H1 (cell line): Measurements from ENCODE around the gene RADIL. TPM values are rescaled to one million over a fixed set of nuclear protein-coding genes. Genes with fewer than 3 reads are reported as not detected.

Experiments
- CTCF ChIA-PET: fragments of 300-600 bp; sonication (Branson Sonifier 250); formaldehyde crosslinking; loops from one replicate; lab custom pipeline; 2021; ENCODE audit not compliant: partially characterized antibody; lab: Charles Lee
- POLR2A ChIA-PET: fragments of 300-600 bp; sonication (Branson Sonifier 250); formaldehyde crosslinking; loops from one replicate; lab custom pipeline; 2021; ENCODE audit warnings: inconsistent platforms; ENCODE audit not compliant: partially characterized antibody; lab: Charles Lee
- DNase-seq, 2 experiments: peaks; one replicate each; pipeline versions ENCODE4 v3.0.0 to v3.0.0-alpha.2; 2010 to 2022; ENCODE audit warnings: low spot score in 2 of 2, low read depth in 1 of 2, mixed read lengths in 1 of 2
- FAIRE-seq: peaks from 2 replicates; lab custom pipeline; 2011; peaks lifted over from hg19 to GRCh38; lab: Jason Lieb, UNC
- H2AFZ ChIP-seq: 2 replicates; pipeline ENCODE4 v1.8.1; 2012; ENCODE audit warnings: low read length, inconsistent platforms
- H2AK5ac ChIP-seq: 2 replicates; pipeline ENCODE4 v1.6.1; 2013; ENCODE audit warnings: low read depth, low read length
- H2BK120ac ChIP-seq: replicated peaks from 2 replicates; pipeline ENCODE3; 2013; ENCODE audit warnings: low read depth, low read length, inconsistent platforms
- H2BK12ac ChIP-seq: 2 replicates; pipeline ENCODE4 v1.6.1; 2013; ENCODE audit warnings: low read depth, low read length
- H2BK15ac ChIP-seq: 2 replicates; pipeline ENCODE4 v1.6.1; 2013; ENCODE audit warnings: low read length
- H2BK20ac ChIP-seq: 2 replicates; pipeline ENCODE4 v1.6.1; 2013; ENCODE audit warnings: low read length
- H2BK5ac ChIP-seq: 2 replicates; pipeline ENCODE4 v1.6.1; 2013; ENCODE audit warnings: low read depth, low read length
- H3K14ac ChIP-seq: 2 replicates; pipeline ENCODE4 v1.6.1; 2013; ENCODE audit warnings: inconsistent platforms; ENCODE audit not compliant: insufficient read length
- H3K18ac ChIP-seq: 2 replicates; pipeline ENCODE4 v1.6.1; 2013; ENCODE audit warnings: low read length; ENCODE audit errors: extremely low read depth
- H3K23ac ChIP-seq: 2 replicates; pipeline ENCODE4 v1.6.1; 2013; ENCODE audit warnings: inconsistent platforms; ENCODE audit not compliant: insufficient read length
- H3K23me2 ChIP-seq: 2 replicates; pipeline ENCODE4 v1.6.1; 2013; ENCODE audit warnings: low read depth, low read length
- H3K27ac ChIP-seq: 2 replicates; pipeline ENCODE4 v1.6.1; 2011; ENCODE audit warnings: low read depth, low read length, inconsistent platforms
- H3K27me3 ChIP-seq, 4 experiments: replicated peaks in 1 of 4; 1 replicate in 1 of 4; 2 replicates in 3 of 4; pipeline versions ENCODE4 v1.6.1 to v1.8.1; 2011 to 2013; ENCODE audit warnings: low read length in 3 of 4, mild to moderate bottlenecking in 3 of 4, inconsistent platforms in 2 of 4, mixed read lengths in 2 of 4, moderate library complexity in 1 of 4; ENCODE audit not compliant: control insufficient read depth in 3 of 4, insufficient read depth in 3 of 4; ENCODE audit errors: extremely low read depth in 1 of 4
- H3K36me3 ChIP-seq, 4 experiments: 2 replicates each; pipeline versions ENCODE4 v1.6.1 to v1.8.1; 2011 to 2013; ENCODE audit warnings: mild to moderate bottlenecking in 4 of 4, low read length in 3 of 4, moderate library complexity in 2 of 4, control low read depth in 1 of 4, inconsistent platforms in 1 of 4; ENCODE audit not compliant: insufficient read depth in 4 of 4, control insufficient read depth in 2 of 4
- H3K4ac ChIP-seq: replicated peaks from 2 replicates; pipeline ENCODE3; 2013; ENCODE audit warnings: low read length, low read depth, mixed read lengths, inconsistent platforms; ENCODE audit not compliant: insufficient read length
- H3K4me1 ChIP-seq, 4 experiments: replicated peaks in 1 of 4; 1 replicate in 1 of 4; 2 replicates in 3 of 4; pipeline versions ENCODE4 v1.6.1 to v1.8.1; 2011 to 2013; ENCODE audit warnings: low read length in 3 of 4, inconsistent platforms in 2 of 4, mixed read lengths in 1 of 4; ENCODE audit not compliant: insufficient read depth in 4 of 4, control insufficient read depth in 3 of 4
- H3K4me2 ChIP-seq, 2 experiments: 2 replicates each; pipeline versions ENCODE4 v1.6.1 to v1.8.1; 2011 to 2013; ENCODE audit warnings: low read depth in 2 of 2, low read length in 2 of 2, control low read depth in 1 of 2, inconsistent platforms in 1 of 2, mild to moderate bottlenecking in 1 of 2; ENCODE audit not compliant: insufficient read depth in 1 of 2
- H3K4me3 ChIP-seq, 4 experiments: fragments of 200-600, 300-600 bp in 1 of 4; sonication (generic), shearing (Covaris generic), sonication (Bioruptor Twin) in 1 of 4; 2 replicates each; pipeline versions ENCODE4 v1.5.1 to v1.8.1; 2011 to 2016; ENCODE audit warnings: low read length in 4 of 4, low read depth in 3 of 4, control low read depth in 2 of 4, inconsistent platforms in 2 of 4, mild to moderate bottlenecking in 2 of 4, mixed read lengths in 1 of 4, moderate library complexity in 1 of 4; ENCODE audit not compliant: insufficient read depth in 2 of 4; ENCODE audit errors: extremely low read depth in 1 of 4
- H3K56ac ChIP-seq: replicated peaks from 2 replicates; pipeline ENCODE3; 2013; ENCODE audit warnings: low read depth, mild to moderate bottlenecking, mixed read lengths, low read length, inconsistent platforms; ENCODE audit not compliant: insufficient read length
- H3K79me1 ChIP-seq: 2 replicates; pipeline ENCODE4 v1.6.1; 2013; ENCODE audit warnings: low read depth, low read length, control low read depth
- H3K79me2 ChIP-seq, 2 experiments: 2 replicates each; pipeline versions ENCODE4 v1.6.1 to v1.8.1; 2012 to 2013; ENCODE audit warnings: low read length in 2 of 2, mild to moderate bottlenecking in 2 of 2, inconsistent platforms in 1 of 2; ENCODE audit not compliant: insufficient read depth in 2 of 2, control insufficient read depth in 1 of 2
- H3K9ac ChIP-seq, 4 experiments: replicated peaks in 1 of 4; 1 replicate in 1 of 4; 2 replicates in 3 of 4; pipeline versions ENCODE4 v1.6.1 to v1.8.1; 2011 to 2013; ENCODE audit warnings: low read depth in 3 of 4, low read length in 3 of 4, control low read depth in 2 of 4, mild to moderate bottlenecking in 2 of 4, moderate library complexity in 2 of 4, inconsistent platforms in 1 of 4; ENCODE audit errors: extremely low read depth in 1 of 4
- H3K9me3 ChIP-seq, 2 experiments: 2 replicates each; pipeline versions ENCODE4 v1.6.1 to v1.8.1; 2012 to 2013; ENCODE audit warnings: mild to moderate bottlenecking in 2 of 2, moderate library complexity in 2 of 2, control low read depth in 1 of 2, inconsistent platforms in 1 of 2, low read depth in 1 of 2, low read length in 1 of 2, mixed read lengths in 1 of 2; ENCODE audit not compliant: insufficient read depth in 2 of 2
- H4K20me1 ChIP-seq, 2 experiments: replicated peaks in 1 of 2; 2 replicates each; pipeline versions ENCODE3 to v1.8.1; 2011 to 2013; ENCODE audit warnings: inconsistent platforms in 2 of 2, low read length in 2 of 2, mild to moderate bottlenecking in 1 of 2; ENCODE audit not compliant: insufficient read depth in 2 of 2, control insufficient read depth in 1 of 2
- H4K5ac ChIP-seq: 2 replicates; pipeline ENCODE4 v1.6.1; 2013; ENCODE audit warnings: low read length, low read depth, mixed read lengths, inconsistent platforms; ENCODE audit not compliant: insufficient read length
- H4K8ac ChIP-seq: 2 replicates; pipeline ENCODE4 v1.8.0; 2013; ENCODE audit warnings: mild to moderate bottlenecking, moderate library complexity, low read length, inconsistent platforms; ENCODE audit not compliant: insufficient read depth; ENCODE audit errors: extremely low read depth
- H4K91ac ChIP-seq: replicated peaks from 2 replicates; pipeline ENCODE3; 2013; ENCODE audit warnings: low read length, mixed read lengths, inconsistent platforms; ENCODE audit not compliant: insufficient read length
- CBX8 ChIP-seq: fragments of 300-800, 300-1000 bp; sonication (generic); IDR thresholded peaks from 2 replicates; pipeline ENCODE4 v1.7.1; 2016; ENCODE audit warnings: low read depth, low read length, borderline replicate concordance
- CTBP2 ChIP-seq: IDR thresholded peaks from 2 replicates; pipeline ENCODE4 v1.7.0; 2011; ENCODE audit warnings: borderline replicate concordance, mild to moderate bottlenecking, moderate library complexity, mixed read lengths, low read length; ENCODE audit not compliant: insufficient read depth, insufficient read length
- NANOG ChIP-seq: IDR thresholded peaks from 2 replicates; pipeline ENCODE4 v1.6.1; 2011; ENCODE audit warnings: low read length, low read depth, mild to moderate bottlenecking, inconsistent platforms; ENCODE audit not compliant: insufficient read depth, poor library complexity, severe bottlenecking
- WGBS, 2 experiments: shearing (Covaris generic) in 1 of 2; methylation state at CpG; one replicate each; pipeline versions ENCODE4 v1.1.6 to v1.1.7; 2013 to 2015; ENCODE audit warnings: low lambda C conversion rate in 2 of 2, mixed read lengths in 2 of 2, inconsistent platforms in 1 of 2, low coverage in 1 of 2, missing lambda C conversion rate in 1 of 2; ENCODE audit not compliant: insufficient replicate concordance in 2 of 2, insufficient coverage in 1 of 2, insufficient read length in 1 of 2; ENCODE audit errors: extremely low coverage in 1 of 2, missing lambda C conversion rate in 1 of 2; 5-methylcytosine and 5-hydroxymethylcytosine counted together
- polyA plus RNA-seq, 7 experiments: library from polyadenylated mRNA; depleted of rRNA in 3 of 7; stranded (reverse) in 5 of 7; unstranded in 2 of 7; fragments of >200 nt in 5 of 7; fragments of 200-250 nt in 2 of 7; gene quantifications; 1 replicate in 5 of 7; 2 replicates in 1 of 7; 4 replicates in 1 of 7; pipeline versions ENCODE4 v1.2.1 to v1.2.3, GENCODE V29; 2011 to 2013; ENCODE audit warnings: missing spikeins in 2 of 7, mixed read lengths in 2 of 7
- total RNA-seq: library from RNA; stranded (reverse); fragmentation: NEBNext Ultra II Directional; extraction: Animal tissue kit (Norgen Biotek cat#: 25700); gene quantifications from 2 replicates; pipeline ENCODE4 v1.2.1, GENCODE V29; 2021
- TF ChIP-seq, protein P1 (sequence below): IDR thresholded peaks from 2 replicates; pipeline ENCODE4 v1.6.1; 2012; ENCODE audit warnings: inconsistent platforms

RADIL gene
- total and polyA plus RNA-seq, 2 of the 8 experiments (the other 6 are each of a cell fraction or from before 2014, with no cell fraction given) = 5.0 to 5.4 TPM

DNA sequence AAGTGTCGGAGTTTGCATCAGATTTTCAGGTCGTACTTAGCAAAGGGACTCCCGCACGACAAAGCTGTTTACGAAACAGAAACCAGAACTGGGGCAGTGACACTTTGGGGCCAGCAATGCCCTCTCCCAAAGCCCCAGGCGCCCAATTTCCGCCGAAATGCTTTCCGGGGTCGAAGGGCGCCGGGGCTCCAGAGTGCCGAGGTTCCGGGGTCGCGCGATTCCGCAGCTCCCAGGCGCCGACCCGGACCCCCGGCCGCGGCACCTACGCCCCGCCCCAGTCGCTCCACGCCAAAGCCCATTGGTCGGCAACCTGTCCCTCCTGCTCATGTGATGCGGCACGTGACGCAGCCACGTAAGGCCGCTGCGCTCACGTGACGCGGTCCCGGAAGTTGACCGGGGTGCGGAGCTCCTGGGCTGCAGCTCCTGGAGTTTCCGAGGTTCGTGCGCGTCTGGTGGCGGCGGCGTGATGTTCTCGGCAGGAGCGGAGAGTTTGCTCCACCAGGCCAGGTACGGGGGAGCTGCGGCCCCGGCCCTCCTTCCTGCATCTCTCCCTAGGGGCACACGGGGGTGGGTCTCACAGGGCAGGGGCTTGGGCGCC lies 108.2 kb downstream of the RADIL start, which contains the start of gene AP5Z1:
TSS of gene AP5Z1 (plus strand) at position 374 of the 598 bp plus-strand sequence. CDS start at position 467, 93 bp downstream.
- Histone ChIP-seq H3K27ac (peak within 1 kb of the TSS; percentile 54; the same call in 1 of the 2 replicates), H2AK5ac (peak within 1 kb of the TSS; percentile 82; the same call in 1 of the 2 replicates)
- CTCF ChIA-PET = interaction anchor here (0.5 to 3.0 kb wide), 6 partner anchors 9 to 307 kb away, joined by 3 to 10 read pairs (median 6); no protein-coding TSS in a partner anchor
- TF ChIP-seq CTBP2 = no peak
- no peak for TF ChIP-seq NANOG
- TF ChIP-seq, protein P1, sequence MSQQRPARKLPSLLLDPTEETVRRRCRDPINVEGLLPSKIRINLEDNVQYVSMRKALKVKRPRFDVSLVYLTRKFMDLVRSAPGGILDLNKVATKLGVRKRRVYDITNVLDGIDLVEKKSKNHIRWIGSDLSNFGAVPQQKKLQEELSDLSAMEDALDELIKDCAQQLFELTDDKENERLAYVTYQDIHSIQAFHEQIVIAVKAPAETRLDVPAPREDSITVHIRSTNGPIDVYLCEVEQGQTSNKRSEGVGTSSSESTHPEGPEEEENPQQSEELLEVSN = peak; percentile 64
- TF ChIP-seq CBX8 = no peak

More for the DNA sequence above, 108.2 kb downstream of the RADIL start, which contains the start of gene AP5Z1:
- Histone ChIP-seq H3K23me2 (peaks cover 7% of the 10 kb centered on the region; the same call in 1 of the 2 replicates), H3K4me3 (peak within 1 kb of the TSS; percentile 82 to 99 (median 98)), H3K4ac (peak within 1 kb of the TSS; percentile 49), H3K27me3 (0 out of 7 replicates have a peak, but pooled peaks cover 0 to 2% (median 0%) of the 10 kb centered on the region in 4 experiments), H3K14ac (no peak within 1 kb of the TSS), H3K4me1 (peaks cover 0 to 5% (median 4%) of the 10 kb centered on the region in 4 experiments; a peak in 3 of 7 replicates), H2BK20ac (no peak within 1 kb of the TSS), H4K8ac (peak within 1 kb of the TSS; percentile 96), H2AFZ (peak within 1 kb of the TSS; percentile 89; the same call in 1 of the 2 replicates), H3K79me1 (peaks cover 2% of the 10 kb centered on the region), H4K20me1 (peaks cover 0 to 1% of the 10 kb centered on the region in 2 experiments), H2BK15ac (no peak within 1 kb of the TSS), H2BK5ac (peak within 1 kb of the TSS; percentile 63; the same call in 1 of the 2 replicates), H2BK120ac (no peak within 1 kb of the TSS), H4K91ac (peak within 1 kb of the TSS; percentile 54), H2BK12ac (peak within 1 kb of the TSS; percentile 68; the same call in 1 of the 2 replicates), H3K79me2 (peaks cover 0 to 24% of the 10 kb centered on the region in 2 experiments; a peak in 2 of 4 replicates), H3K9me3 (no peaks in the 10 kb centered on the region), H4K5ac (peak within 1 kb of the TSS; percentile 61), H3K4me2 (peak within 1 kb of the TSS; percentile 98 to 100), H3K9ac (peak within 1 kb of the TSS; percentile 78 to 89 (median 82)), H3K56ac (peak within 1 kb of the TSS; percentile 24), H3K23ac (no peak within 1 kb of the TSS), H3K18ac (peak within 1 kb of the TSS; percentile 60; the same call in 1 of the 2 replicates), H3K36me3 (0 out of 8 replicates have a peak, but pooled peaks cover 0 to 3% (median 0%) of the 10 kb centered on the region in 4 experiments)
- DNase-seq (peak; percentile 82 to 94), FAIRE-seq (no peak)
- 3% methylated on average over 42 of the region's 55 CpGs; no CpG with 5 or more reads in 1 of the 2 experiments for WGBS, 2 experiments
- POLR2A ChIA-PET = interaction anchor here (0.7 to 2.6 kb wide), 13 partner anchors 10 to 820 kb away, joined by 3 to 10 read pairs (median 4); no protein-coding TSS in a partner anchor
